ENCODE results near the gene GIT1. TPM values are rescaled to one million over a fixed set of nuclear protein-coding genes. Genes with fewer than 3 reads are reported as not detected.

GIT1 gene
- total and polyA plus RNA-seq, 2 of the 13 experiments (the other 11 are each of a cell fraction or from before 2014, with no cell fraction given) = 14.2 to 30.8 TPM

DNA sequence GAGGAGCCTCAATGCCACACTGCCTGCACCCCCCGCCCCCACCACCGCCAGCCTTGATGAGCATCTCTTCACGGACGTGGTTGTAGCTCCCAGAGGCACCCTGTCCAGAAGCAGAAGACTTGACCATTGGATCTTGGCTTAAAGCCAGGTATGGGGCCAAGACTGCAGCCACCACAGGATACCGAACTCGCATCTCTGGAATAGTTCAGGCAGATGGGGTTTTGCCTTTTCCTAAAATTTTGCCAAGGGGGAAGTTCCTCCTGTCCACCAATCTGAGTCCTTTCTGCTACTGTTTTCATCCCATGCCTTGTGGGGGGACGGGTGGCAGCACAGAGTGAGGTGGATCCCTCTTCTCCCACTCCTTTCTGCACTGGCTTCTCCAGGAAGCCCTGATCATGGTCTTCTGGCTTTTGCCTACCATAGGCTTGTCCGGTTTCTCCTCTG, 32.3 kb upstream of the GIT1 start:
- Histone ChIP-seq H3K27me3 (ENCODE audit: control insufficient read depth in 1 of 2, insufficient read depth in 2 of 2, low read length in 2 of 2) (peaks cover 4 to 49% of the 10 kb centered on the region in 2 experiments), H3K27ac (ENCODE audit: extremely low read length, insufficient read depth, low read length) (no peak overlapping the region), H3K4me1 (ENCODE audit: insufficient read depth, low read length) (peaks cover 53% of the 10 kb centered on the region), H3K4me2 (ENCODE audit: low read depth, low read length) (peak overlapping the region; percentile 99), H4K20me1 (ENCODE audit: insufficient read depth, low read length) (no peaks in the 10 kb centered on the region), H2AFZ (ENCODE audit: low read length) (no peak overlapping the region), H3K9ac (ENCODE audit: insufficient read depth, low read depth, low read length) (no peak overlapping the region), H3K79me2 (ENCODE audit: insufficient read depth, low read length) (no peaks in the 10 kb centered on the region), H3K9me3 (ENCODE audit: low read length) (no peaks in the 10 kb centered on the region), H3K36me3 (replicated peaks in 1 of 2; ENCODE audit: control insufficient read depth in 1 of 2, insufficient read depth in 2 of 2, low read length in 2 of 2) (no peaks in the 10 kb centered on the region), H3K4me3 (replicated peaks in 1 of 3; ENCODE audit: insufficient read depth in 1 of 3, low read depth in 2 of 3, low read length in 3 of 3) (peak overlapping the region; percentile 70 to 77 (median 75); a peak in 4 of 6 replicates)
- ChIA-PET CTCF (ENCODE audit: low intra/inter-chr PET ratio, low total read pairs) (no interaction called here), POLR2A (no interaction called here)
- ATAC-seq (no peak), FAIRE-seq (no peak), DNase-seq (ENCODE audit: low spot score) (no peak)
- in situ Hi-C loops (cut with HindIII; ENCODE audit: extremely low pct_ligation_motif_present, low pct_unique_long_range_greater_than_20kb) (loop anchor here (10.0 kb wide), 1 partner anchor 153 kb away; no protein-coding TSS in a partner anchor), intact Hi-C loops (cut with micrococcal nuclease; ENCODE audit: unreplicated experiment) (loop anchor here (5.0 kb wide), 1 partner anchor 141 kb away; no protein-coding TSS in a partner anchor)
- no peak for TF ChIP-seq ZNF543 (CRISPR knock-in tag; IDR thresholded peaks at IDR 0.05)
- no peak for TF ChIP-seq RXRA (CRISPR knock-in tag; IDR thresholded peaks at IDR 0.05)
- TF ChIP-seq MED8 (CRISPR knock-in tag; IDR thresholded peaks at IDR 0.05; ENCODE audit: insufficient replicate concordance) = no peak
- TF ChIP-seq CHD4 (IDR thresholded peaks at IDR 0.05; ENCODE audit: borderline replicate concordance, low read length) = no peak
- TF ChIP-seq TFDP1 (CRISPR knock-in tag; IDR thresholded peaks at IDR 0.05; ENCODE audit: borderline replicate concordance) = no peak
- TF ChIP-seq KDM3A (CRISPR knock-in tag; IDR thresholded peaks at IDR 0.05; ENCODE audit: low read depth) = no peak
- TF ChIP-seq U2AF2 (IDR thresholded peaks at IDR 0.05; ENCODE audit: low read depth, low read length) = no peak
- no TSS peak for BruUV-seq (replicated peaks)
- whole genome bisulfite sequencing (ENCODE audit: low lambda C conversion rate) = 3% methylated on average over 4 of the region's 8 CpGs
